Vagina (tissue), 2 donors: ENCODE data around the gene STATH.

Experiments used
- POLR2A ChIP-seq, 2 donors: fragments of 450-650 bp; IDR thresholded peaks; one replicate each; pipeline ENCODE4 v1.6.1; 2017; ENCODE audit warnings: antibody characterized with exemption in 2 of 2, mild to moderate bottlenecking in 2 of 2, moderate library complexity in 2 of 2
- TF ChIP-seq, protein P1 (sequence below), 3 experiments: fragments of 450-650 bp in 2 of 3; fragments of 200-600 bp in 1 of 3; sonication (generic) in 1 of 3; IDR thresholded peaks; one replicate each; pipeline ENCODE4 v1.5.1; 2017 to 2019; ENCODE audit warnings: antibody characterized with exemption in 3 of 3, mild to moderate bottlenecking in 2 of 3, moderate library complexity in 2 of 3

DNA sequence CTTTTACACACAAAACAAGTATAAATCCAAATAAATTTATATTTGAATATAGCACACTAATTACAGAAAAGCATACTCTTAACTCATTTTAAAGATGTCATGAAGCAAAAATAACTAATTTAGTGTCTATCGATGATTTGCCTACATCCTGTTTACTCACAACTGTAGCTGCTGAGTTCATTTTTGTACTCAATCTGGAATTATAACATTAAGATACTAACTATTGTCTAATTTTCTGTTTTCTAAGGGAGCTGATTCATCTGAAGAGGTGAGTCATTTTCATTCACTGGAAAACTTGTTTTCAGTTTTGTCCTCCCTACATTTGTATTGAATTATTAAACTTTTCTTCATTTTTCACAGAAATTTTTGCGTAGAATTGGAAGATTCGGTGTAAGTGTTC is 3.7 kb downstream of the STATH start:
- TF ChIP-seq, protein P1, sequence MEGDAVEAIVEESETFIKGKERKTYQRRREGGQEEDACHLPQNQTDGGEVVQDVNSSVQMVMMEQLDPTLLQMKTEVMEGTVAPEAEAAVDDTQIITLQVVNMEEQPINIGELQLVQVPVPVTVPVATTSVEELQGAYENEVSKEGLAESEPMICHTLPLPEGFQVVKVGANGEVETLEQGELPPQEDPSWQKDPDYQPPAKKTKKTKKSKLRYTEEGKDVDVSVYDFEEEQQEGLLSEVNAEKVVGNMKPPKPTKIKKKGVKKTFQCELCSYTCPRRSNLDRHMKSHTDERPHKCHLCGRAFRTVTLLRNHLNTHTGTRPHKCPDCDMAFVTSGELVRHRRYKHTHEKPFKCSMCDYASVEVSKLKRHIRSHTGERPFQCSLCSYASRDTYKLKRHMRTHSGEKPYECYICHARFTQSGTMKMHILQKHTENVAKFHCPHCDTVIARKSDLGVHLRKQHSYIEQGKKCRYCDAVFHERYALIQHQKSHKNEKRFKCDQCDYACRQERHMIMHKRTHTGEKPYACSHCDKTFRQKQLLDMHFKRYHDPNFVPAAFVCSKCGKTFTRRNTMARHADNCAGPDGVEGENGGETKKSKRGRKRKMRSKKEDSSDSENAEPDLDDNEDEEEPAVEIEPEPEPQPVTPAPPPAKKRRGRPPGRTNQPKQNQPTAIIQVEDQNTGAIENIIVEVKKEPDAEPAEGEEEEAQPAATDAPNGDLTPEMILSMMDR (IDR thresholded peaks at IDR 0.05): no peak
- TF ChIP-seq POLR2A (IDR thresholded peaks at IDR 0.05): no peak
